Measurements from ENCODE around the gene GRIK5.

Gene GRIK5

DNA sequence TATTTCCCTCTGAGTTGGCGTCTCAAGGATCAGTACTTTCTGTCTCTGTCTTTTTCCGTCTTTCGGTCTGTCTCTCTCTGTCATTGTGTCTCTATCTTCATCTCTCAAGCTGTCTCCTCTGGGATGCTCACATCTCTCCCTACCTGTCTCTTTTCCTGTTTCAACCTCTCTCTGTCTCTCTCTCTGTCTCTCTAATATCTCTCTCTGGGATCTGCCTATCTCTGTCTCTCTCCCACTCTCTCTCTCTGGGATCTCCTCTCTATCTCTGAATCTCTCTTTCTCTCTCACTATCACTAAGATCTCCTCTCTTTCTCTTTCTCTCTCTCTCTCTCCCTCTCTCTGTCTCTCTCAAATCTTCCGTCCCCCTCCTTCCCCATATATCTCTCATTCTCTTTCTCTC is 80.0 kb downstream of the GRIK5 start:
- Histone ChIP-seq H3K9ac (ENCODE audit: low read depth in 1 of 2, low read length in 2 of 2) (no peak overlapping the region), H3K4me3 (ENCODE audit: low read depth in 1 of 2, low read length in 2 of 2) (no peak overlapping the region), H3K4me1 (ENCODE audit: control insufficient read depth in 1 of 2, insufficient read depth in 2 of 2, low read length in 2 of 2) (no peaks in the 10 kb centered on the region), H3K27ac (ENCODE audit: low read depth, low read length) (no peak overlapping the region), H3K9me3 (ENCODE audit: control insufficient read depth in 1 of 2, low read length in 2 of 2) (no peaks in the 10 kb centered on the region), H3K36me3 (ENCODE audit: control insufficient read depth in 1 of 2, insufficient read depth in 2 of 2, low read length in 2 of 2) (no peaks in the 10 kb centered on the region), H3K27me3 (ENCODE audit: control insufficient read depth in 1 of 2, insufficient read depth in 2 of 2, low read length in 2 of 2) (peaks cover 11 to 12% of the 10 kb centered on the region in 2 donors)

- no peak overlapping the region for H3K4me3 ChIP-seq (ENCODE audit: low read depth in 1 of 2, low read length in 2 of 2)
- no peaks in the 10 kb centered on the region for H3K36me3 ChIP-seq (ENCODE audit: control insufficient read depth in 1 of 2, insufficient read depth in 2 of 2, low read length in 2 of 2)
- H3K4me1 ChIP-seq (ENCODE audit: control insufficient read depth in 1 of 2, insufficient read depth in 2 of 2, low read length in 2 of 2) = no peaks in the 10 kb centered on the region
- peaks cover 6 to 7% of the 10 kb centered on the region in 2 donors for H3K27me3 ChIP-seq (ENCODE audit: control insufficient read depth in 1 of 2, insufficient read depth in 2 of 2, low read length in 2 of 2)
- no peak overlapping the region for H3K9ac ChIP-seq (ENCODE audit: low read depth in 1 of 2, low read length in 2 of 2)
- no peak overlapping the region for H3K27ac ChIP-seq (ENCODE audit: low read depth, low read length)
- no peaks in the 10 kb centered on the region for H3K9me3 ChIP-seq (ENCODE audit: control insufficient read depth in 1 of 2, low read length in 2 of 2)
These were observed 81.1 kb downstream of the GRIK5 start for GRCh38 chr19:41988947-41989346.

GRCh38 chr19:41987141-41987860 is 82.7 kb downstream of the GRIK5 start:
- Histone ChIP-seq H3K27ac (ENCODE audit: low read depth, low read length) (no peak overlapping the region), H3K9me3 (ENCODE audit: control insufficient read depth in 1 of 2, low read length in 2 of 2) (no peaks in the 10 kb centered on the region), H3K4me3 (ENCODE audit: low read depth in 1 of 2, low read length in 2 of 2) (no peak overlapping the region), H3K36me3 (ENCODE audit: control insufficient read depth in 1 of 2, insufficient read depth in 2 of 2, low read length in 2 of 2) (no peaks in the 10 kb centered on the region), H3K27me3 (ENCODE audit: control insufficient read depth in 1 of 2, insufficient read depth in 2 of 2, low read length in 2 of 2) (no peaks in the 10 kb centered on the region), H3K4me1 (ENCODE audit: control insufficient read depth in 1 of 2, insufficient read depth in 2 of 2, low read length in 2 of 2) (no peaks in the 10 kb centered on the region), H3K9ac (ENCODE audit: low read depth in 1 of 2, low read length in 2 of 2) (no peak overlapping the region)

DNA sequence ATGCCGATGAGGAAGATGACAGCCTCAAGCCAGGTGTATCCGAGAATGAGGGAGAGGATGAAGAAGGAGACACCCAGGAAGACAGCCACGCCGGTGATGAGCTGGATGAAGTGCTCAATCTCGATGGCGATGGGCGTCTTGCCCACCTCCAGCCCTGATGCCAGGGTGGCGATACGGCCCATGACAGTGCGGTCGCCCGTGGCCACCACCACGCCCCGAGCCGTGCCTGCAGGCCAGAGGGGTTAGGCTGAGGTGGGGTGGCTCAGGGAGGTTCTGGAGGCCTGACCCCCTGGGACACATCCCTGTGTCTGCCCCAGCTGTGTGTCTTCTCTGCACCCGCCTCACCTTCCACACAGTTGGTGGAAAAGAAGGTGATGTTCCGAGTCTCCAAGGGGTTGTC is 85.0 kb downstream of the GRIK5 start:
- Histone ChIP-seq H3K4me3 (ENCODE audit: low read depth in 1 of 2, low read length in 2 of 2) (no peak overlapping the region), H3K36me3 (ENCODE audit: control insufficient read depth in 1 of 2, insufficient read depth in 2 of 2, low read length in 2 of 2) (no peaks in the 10 kb centered on the region), H3K27ac (ENCODE audit: low read depth, low read length) (no peak overlapping the region), H3K27me3 (ENCODE audit: control insufficient read depth in 1 of 2, insufficient read depth in 2 of 2, low read length in 2 of 2) (no peaks in the 10 kb centered on the region), H3K9ac (ENCODE audit: low read depth in 1 of 2, low read length in 2 of 2) (no peak overlapping the region), H3K9me3 (ENCODE audit: control insufficient read depth in 1 of 2, low read length in 2 of 2) (no peaks in the 10 kb centered on the region), H3K4me1 (ENCODE audit: control insufficient read depth in 1 of 2, insufficient read depth in 2 of 2, low read length in 2 of 2) (no peaks in the 10 kb centered on the region)

GRCh38 chr19:41981724-41982123 is 88.3 kb downstream of the GRIK5 start:
- no peaks in the 10 kb centered on the region for H3K4me1 ChIP-seq (ENCODE audit: control insufficient read depth in 1 of 2, insufficient read depth in 2 of 2, low read length in 2 of 2)
- no peaks in the 10 kb centered on the region for H3K36me3 ChIP-seq (ENCODE audit: control insufficient read depth in 1 of 2, insufficient read depth in 2 of 2, low read length in 2 of 2)

DNA sequence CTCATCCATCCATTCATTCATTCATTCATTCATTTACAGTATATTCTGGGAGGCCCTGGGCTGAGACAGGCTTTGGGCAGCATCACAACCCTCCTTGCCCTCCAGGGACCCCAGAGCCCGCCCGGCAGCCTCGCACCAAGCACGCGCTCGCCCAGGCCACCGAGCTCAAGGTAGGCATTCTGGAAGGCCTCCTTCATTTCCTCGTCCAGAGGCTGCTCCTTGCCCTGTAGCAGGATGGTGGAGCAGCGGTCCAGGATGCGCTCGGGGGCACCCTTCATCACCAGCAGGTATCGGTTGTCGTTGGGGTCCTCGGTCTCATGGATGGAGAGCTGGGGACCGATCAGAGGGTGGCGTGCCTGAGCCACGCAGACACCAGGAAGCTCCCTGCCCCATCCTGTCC is 91.5 kb downstream of the GRIK5 start:
- Histone ChIP-seq H3K4me3 (ENCODE audit: low read depth in 1 of 2, low read length in 2 of 2) (no peak overlapping the region), H3K27ac (ENCODE audit: low read depth, low read length) (no peak overlapping the region), H3K9me3 (ENCODE audit: control insufficient read depth in 1 of 2, low read length in 2 of 2) (no peaks in the 10 kb centered on the region), H3K9ac (ENCODE audit: low read depth in 1 of 2, low read length in 2 of 2) (no peak overlapping the region), H3K4me1 (ENCODE audit: control insufficient read depth in 1 of 2, insufficient read depth in 2 of 2, low read length in 2 of 2) (no peaks in the 10 kb centered on the region), H3K36me3 (ENCODE audit: control insufficient read depth in 1 of 2, insufficient read depth in 2 of 2, low read length in 2 of 2) (no peaks in the 10 kb centered on the region), H3K27me3 (ENCODE audit: control insufficient read depth in 1 of 2, insufficient read depth in 2 of 2, low read length in 2 of 2) (no peaks in the 10 kb centered on the region)

More at GRCh38 chr19:41981724-41982123, 88.3 kb downstream of the GRIK5 start:
- Histone ChIP-seq H3K4me3 (ENCODE audit: low read depth in 1 of 2, low read length in 2 of 2) (no peak overlapping the region), H3K9ac (ENCODE audit: low read depth in 1 of 2, low read length in 2 of 2) (no peak overlapping the region), H3K27me3 (ENCODE audit: control insufficient read depth in 1 of 2, insufficient read depth in 2 of 2, low read length in 2 of 2) (no peaks in the 10 kb centered on the region), H3K9me3 (ENCODE audit: control insufficient read depth in 1 of 2, low read length in 2 of 2) (no peaks in the 10 kb centered on the region), H3K27ac (ENCODE audit: low read depth, low read length) (no peak overlapping the region)

GRCh38 chr19:41977916-41978315 is 92.1 kb downstream of the GRIK5 start:
- Histone ChIP-seq H3K36me3 (ENCODE audit: control insufficient read depth in 1 of 2, insufficient read depth in 2 of 2, low read length in 2 of 2) (no peaks in the 10 kb centered on the region), H3K9ac (ENCODE audit: low read depth in 1 of 2, low read length in 2 of 2) (no peak overlapping the region), H3K27ac (ENCODE audit: low read depth, low read length) (no peak overlapping the region), H3K27me3 (ENCODE audit: control insufficient read depth in 1 of 2, insufficient read depth in 2 of 2, low read length in 2 of 2) (no peaks in the 10 kb centered on the region), H3K4me3 (ENCODE audit: low read depth in 1 of 2, low read length in 2 of 2) (no peak overlapping the region), H3K4me1 (ENCODE audit: control insufficient read depth in 1 of 2, insufficient read depth in 2 of 2, low read length in 2 of 2) (no peaks in the 10 kb centered on the region), H3K9me3 (ENCODE audit: control insufficient read depth in 1 of 2, low read length in 2 of 2) (no peaks in the 10 kb centered on the region)

- Histone ChIP-seq H3K27me3 (ENCODE audit: control insufficient read depth in 1 of 2, insufficient read depth in 2 of 2, low read length in 2 of 2) (no peaks in the 10 kb centered on the region), H3K9ac (ENCODE audit: low read depth in 1 of 2, low read length in 2 of 2) (no peak overlapping the region), H3K9me3 (ENCODE audit: control insufficient read depth in 1 of 2, low read length in 2 of 2) (no peaks in the 10 kb centered on the region), H3K36me3 (ENCODE audit: control insufficient read depth in 1 of 2, insufficient read depth in 2 of 2, low read length in 2 of 2) (no peaks in the 10 kb centered on the region), H3K4me3 (ENCODE audit: low read depth in 1 of 2, low read length in 2 of 2) (no peak overlapping the region), H3K27ac (ENCODE audit: low read depth, low read length) (no peak overlapping the region), H3K4me1 (ENCODE audit: control insufficient read depth in 1 of 2, insufficient read depth in 2 of 2, low read length in 2 of 2) (no peaks in the 10 kb centered on the region)
These were observed 95.4 kb downstream of the GRIK5 start for GRCh38 chr19:41974652-41975051.

DNA sequence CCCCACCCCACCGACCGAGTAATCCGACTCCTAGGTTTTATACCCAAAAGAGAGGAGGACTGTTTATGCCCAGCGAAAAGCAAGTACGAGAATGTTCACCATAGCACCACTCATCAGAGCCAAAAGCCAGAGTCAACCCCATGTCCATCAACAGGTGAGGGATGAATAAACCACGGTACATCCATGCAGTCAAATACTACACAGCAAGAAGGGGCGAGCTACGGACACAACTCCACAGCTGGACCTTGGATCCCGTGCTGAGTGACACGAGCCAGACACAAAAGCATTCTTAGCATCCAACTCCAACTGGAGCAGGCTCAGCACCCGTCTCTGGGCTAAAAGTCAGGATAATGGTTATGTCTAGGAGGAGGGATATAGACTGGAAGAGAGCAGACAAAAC is 98.6 kb downstream of the GRIK5 start:
- Histone ChIP-seq H3K36me3 (ENCODE audit: control insufficient read depth in 1 of 2, insufficient read depth in 2 of 2, low read length in 2 of 2) (no peaks in the 10 kb centered on the region), H3K27me3 (ENCODE audit: control insufficient read depth in 1 of 2, insufficient read depth in 2 of 2, low read length in 2 of 2) (no peaks in the 10 kb centered on the region)

DNA sequence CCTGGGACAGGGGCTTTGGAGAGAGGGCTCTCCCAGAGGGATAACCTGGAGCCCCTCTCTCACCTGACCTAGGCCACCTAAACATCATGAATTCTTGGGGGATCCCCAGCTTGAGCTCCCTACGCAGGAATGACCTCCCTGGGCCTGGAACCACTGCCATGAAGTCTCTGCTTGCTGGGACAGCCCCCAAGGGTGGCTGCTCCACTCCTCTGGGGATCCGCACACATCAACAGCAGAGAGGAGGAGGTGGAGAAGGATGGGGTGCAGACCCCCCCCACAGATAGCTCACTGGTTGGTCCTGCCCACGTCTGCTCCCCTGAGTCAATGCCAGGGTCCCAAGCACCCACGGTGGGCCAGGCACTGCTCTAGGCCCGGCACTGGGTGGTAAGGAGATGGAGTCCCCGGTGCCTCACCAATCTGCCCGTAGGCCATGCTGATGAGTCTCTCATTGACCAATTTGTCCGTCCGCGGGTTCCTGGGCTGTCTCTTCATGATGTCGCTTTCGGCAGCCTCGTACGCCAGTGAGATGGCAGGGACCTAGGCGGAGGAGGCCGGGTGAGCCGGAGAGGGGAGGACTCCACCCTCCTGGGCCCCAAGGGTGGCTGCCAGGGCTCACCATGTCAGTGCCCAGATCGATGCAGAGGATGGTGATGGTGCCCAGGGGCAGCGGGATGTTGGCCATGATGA is 100.1 kb downstream of the GRIK5 start:
- no peak overlapping the region for H3K27ac ChIP-seq (ENCODE audit: low read depth, low read length)

More for the DNA sequence above, 98.6 kb downstream of the GRIK5 start:
- no peak overlapping the region for H3K9ac ChIP-seq (ENCODE audit: low read depth in 1 of 2, low read length in 2 of 2)
- H3K27ac ChIP-seq (ENCODE audit: low read depth, low read length) = no peak overlapping the region
- no peaks in the 10 kb centered on the region for H3K4me1 ChIP-seq (ENCODE audit: control insufficient read depth in 1 of 2, insufficient read depth in 2 of 2, low read length in 2 of 2)
- no peak overlapping the region for H3K4me3 ChIP-seq (ENCODE audit: low read depth in 1 of 2, low read length in 2 of 2)
- no peaks in the 10 kb centered on the region for H3K9me3 ChIP-seq (ENCODE audit: control insufficient read depth in 1 of 2, low read length in 2 of 2)

More for the DNA sequence above, 100.1 kb downstream of the GRIK5 start:
- H3K9ac ChIP-seq (ENCODE audit: low read depth in 1 of 2, low read length in 2 of 2) = no peak overlapping the region
- H3K9me3 ChIP-seq (ENCODE audit: control insufficient read depth in 1 of 2, low read length in 2 of 2) = no peaks in the 10 kb centered on the region
- H3K4me1 ChIP-seq (ENCODE audit: control insufficient read depth in 1 of 2, insufficient read depth in 2 of 2, low read length in 2 of 2) = no peaks in the 10 kb centered on the region
- no peaks in the 10 kb centered on the region for H3K36me3 ChIP-seq (ENCODE audit: control insufficient read depth in 1 of 2, insufficient read depth in 2 of 2, low read length in 2 of 2)
- no peak overlapping the region for H3K4me3 ChIP-seq (ENCODE audit: low read depth in 1 of 2, low read length in 2 of 2)
- H3K27me3 ChIP-seq (ENCODE audit: control insufficient read depth in 1 of 2, insufficient read depth in 2 of 2, low read length in 2 of 2) = no peaks in the 10 kb centered on the region
